RKO (cell line): ENCODE measurements around the gene C2orf92.

Experiments used
- DNase-seq: peaks from one replicate; pipeline ENCODE4 v3.0.0-alpha.2; 2016; ENCODE audit warnings: low spot score

The C2orf92 gene

DNA sequence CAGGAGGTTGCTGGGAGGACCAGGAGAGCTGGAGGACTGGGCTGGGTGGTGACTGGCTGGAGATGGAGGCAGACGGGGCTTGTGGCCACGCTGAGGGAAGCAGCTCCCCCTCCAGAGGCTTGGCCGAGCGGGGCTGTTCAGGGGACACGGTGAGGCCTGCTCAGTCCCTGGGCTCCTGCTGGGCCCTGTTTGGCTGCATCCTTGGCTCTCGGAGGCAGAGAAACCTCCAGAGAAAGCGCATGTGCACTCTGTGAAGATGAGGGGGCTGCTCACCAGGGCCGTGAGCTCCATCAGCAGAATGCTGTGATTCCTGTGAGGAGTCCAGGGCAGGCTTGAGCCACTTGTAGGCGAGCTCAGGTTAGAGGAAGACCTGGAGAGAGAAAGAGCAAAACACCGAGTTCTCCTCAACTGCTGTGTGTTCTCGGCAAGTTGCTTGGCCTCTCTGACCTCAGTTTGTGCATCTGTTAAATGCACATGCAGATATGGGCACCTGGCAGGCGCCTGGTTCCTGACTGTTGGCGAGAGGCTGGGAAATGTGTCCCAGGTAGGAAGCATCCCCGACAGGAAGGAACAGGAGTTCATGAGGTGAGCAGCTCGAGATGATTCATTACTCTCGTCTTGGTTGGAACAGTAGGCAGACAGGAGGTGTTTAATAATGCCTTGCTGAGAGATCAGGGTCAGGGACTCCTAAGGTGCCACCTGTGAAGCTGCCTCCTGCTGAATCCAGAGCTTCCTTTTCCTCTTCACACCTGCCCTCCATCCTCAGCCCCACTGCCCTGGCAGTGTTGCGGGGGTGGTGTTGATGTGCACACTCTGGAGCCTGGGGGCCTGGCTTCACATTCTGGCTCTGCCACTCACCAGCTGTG lies 44.8 kb downstream of the C2orf92 start:
- DNase-seq: no peak

DNA sequence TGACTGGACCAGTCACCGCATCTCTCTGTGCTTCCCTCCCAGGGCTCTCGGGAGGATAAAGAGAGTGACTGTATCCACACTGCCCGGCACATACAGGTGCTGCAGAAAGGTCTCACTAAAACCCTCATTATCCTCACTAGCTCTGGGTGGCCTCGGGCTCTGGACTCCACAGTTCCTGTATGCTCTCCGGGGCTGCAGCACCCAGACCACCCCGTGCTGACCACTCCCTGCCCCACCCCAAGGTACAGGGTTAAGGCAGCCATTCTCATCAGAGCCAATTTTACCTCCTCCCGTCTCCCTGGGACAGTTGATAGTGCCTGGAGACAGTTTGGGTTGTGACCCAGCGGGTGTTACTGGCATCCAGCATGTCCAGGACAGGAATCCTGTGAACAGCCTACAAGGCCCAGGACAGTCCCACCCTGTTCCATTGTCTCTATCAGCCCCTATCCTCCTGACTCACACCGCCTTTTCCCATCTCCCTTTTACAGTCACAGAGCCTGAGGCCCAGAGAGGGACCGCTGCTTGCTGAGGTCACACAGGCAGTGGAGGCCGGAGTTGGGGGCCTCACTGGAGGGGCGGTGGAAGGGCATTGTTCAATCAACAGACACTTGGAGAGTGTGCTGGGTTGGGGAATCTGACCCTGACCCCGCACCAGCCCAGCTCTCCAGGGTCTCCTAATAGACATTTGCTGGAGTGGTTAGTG lies 45.6 kb downstream of the C2orf92 start:
- DNase-seq: no peak

DNA sequence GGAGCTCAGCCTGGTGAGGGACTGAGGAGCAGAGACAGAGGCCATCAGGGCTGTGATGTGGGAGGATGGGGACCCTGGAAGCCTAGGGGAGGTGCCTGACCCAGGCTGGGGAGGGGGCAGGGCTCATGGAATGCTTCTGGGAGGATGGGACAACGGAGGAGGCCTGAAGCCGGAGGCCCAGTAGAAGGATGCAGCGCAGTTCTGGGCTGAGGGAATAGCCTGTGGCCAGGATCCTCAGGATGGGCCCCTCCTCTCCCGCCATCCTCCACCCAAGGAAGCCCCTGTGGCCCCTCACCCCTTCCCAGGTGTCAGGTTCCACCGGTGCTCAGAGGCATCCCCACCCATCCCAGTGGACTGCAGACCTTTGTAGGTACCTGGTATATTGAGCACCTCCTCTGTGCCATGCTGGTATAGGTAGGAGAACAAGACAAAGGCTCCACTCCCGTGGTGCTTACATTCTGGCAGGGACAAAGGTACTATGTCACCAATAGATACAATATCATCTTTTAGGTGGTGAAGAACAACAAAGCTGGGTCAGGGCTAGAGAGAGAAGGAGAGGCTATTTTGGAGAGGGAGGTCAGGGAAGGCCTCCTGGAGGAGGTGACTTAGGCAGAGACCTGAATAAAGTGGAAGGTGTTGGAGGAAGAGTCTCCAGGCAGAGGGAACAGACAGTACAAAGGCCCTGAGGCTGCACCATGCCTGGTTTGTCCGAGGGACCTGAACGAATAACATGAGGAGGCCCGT lies 46.6 kb downstream of the C2orf92 start:
- DNase-seq: no peak

DNA sequence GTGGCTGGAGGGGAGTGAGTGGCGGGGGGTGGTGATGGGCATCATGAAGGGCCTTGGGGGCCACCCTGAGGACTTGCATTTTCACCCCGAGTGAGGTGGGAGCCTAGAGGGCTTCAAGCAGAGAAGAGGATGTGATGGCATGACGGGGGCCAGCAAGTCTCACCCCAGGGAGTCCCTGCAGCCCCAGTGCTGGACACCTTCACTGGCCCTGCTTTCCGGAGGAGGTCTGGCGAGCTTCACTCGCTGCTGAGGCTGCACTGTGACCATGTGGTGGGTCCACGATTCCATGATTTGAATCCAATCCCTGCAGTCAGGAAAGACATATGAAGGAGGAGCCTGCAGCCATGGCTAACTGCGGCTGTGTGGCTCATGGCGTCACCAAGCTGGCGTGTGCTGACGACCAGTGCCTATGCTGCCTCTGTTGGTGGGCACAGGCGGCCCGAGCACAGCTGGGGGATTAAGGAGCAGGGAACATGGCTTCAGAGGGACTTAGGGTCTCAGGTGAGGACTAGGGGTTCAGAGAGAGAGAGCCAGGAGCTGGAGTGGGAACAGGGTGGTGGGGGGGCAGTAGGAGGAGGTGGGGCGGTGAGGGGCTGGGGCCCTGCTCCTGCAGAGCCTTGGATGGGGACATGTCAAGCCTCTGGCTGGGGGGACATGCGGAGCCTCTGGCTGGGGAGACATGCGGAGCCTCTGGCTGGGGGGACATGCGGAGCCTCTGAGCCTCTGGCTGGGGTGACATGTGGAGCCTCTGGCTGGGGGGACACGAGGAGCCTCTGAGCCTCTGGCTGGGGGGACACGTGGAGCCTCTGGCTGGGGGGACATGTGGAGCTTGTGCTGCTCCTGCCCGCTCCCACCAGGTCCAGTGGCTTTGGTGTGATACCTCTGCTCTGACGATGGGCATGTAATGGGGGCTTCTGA lies 47.4 kb downstream of the C2orf92 start:
- DNase-seq: no peak

DNA sequence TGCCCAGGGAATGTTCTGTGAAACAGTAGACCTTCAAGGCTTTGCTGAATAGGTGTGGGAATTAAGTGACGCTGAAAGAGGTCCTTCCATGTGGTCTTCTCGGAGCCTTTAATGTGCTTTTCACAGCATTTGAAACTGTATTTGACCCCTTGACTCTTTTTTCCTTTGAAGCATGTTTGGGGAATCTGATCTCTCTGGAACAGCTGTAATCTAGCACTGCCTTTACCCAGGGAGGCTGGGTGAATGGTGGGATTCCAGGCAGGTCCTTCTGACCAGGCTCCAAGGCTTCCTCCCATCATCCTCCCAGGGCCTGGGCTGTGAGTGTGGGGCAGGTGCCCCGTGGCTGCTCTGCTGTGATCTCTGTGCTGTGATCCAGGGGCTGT lies 48.1 kb downstream of the C2orf92 start:
- DNase-seq: no peak

DNA sequence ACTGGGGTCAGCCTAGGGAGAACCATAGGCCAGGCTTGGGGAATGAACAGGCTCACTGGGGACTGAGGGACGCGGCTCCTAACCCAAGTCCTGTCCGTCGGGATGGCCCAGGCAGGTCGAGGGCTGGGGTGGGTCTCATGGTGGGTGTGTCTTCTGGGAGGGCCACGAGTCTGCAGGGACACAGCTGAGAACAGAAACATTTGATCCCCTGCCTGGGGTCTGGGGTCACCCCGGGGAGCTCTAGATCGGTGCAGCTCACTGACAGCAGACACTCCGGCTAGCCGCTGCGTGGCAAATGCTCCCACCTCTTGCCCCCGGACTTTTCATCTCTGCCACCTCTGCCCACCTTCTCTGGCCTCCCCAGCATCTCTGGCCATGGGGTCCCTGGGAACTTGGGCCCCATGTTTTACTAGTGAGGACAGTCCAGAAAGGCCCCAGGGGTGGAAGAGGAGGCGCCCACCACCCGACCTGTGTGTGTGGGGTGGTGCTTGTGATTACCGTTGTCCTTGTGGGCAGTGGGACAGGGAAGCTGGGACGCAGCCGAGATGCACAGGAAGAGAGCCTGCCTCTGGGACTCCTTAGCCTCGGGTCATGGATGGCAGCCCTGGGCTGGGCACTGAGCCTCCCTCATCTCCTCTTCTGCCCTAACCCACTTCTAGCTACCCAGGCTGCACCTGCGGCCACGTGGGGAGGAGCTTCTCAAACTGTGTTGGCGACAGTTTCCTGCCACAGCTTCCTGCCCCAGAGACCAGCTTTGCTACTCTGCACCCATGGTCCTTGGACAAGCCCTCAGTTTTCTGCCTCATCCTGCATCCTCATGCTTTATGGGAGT lies 48.8 kb downstream of the C2orf92 start:
- DNase-seq: no peak

DNA sequence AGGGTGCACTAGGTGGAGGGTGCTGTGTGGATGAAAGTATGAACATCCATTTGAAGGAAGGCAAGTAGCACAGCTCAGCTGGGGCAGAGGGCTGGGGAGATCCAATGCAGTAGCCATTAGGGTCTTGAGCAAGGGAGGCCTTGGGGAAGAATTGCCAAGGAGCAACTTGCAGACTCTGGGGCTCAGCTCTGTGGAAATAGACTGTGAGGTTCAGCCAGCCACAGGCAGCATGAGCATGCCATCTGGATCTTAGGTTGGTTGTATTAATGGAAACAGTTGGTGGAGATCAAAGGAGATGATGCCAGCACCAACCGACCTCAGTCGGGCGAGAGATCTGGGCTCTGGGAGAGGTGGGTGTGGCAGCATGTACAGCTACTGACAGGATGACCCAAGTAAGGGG lies 49.4 kb downstream of the C2orf92 start:
- no peak for DNase-seq

DNA sequence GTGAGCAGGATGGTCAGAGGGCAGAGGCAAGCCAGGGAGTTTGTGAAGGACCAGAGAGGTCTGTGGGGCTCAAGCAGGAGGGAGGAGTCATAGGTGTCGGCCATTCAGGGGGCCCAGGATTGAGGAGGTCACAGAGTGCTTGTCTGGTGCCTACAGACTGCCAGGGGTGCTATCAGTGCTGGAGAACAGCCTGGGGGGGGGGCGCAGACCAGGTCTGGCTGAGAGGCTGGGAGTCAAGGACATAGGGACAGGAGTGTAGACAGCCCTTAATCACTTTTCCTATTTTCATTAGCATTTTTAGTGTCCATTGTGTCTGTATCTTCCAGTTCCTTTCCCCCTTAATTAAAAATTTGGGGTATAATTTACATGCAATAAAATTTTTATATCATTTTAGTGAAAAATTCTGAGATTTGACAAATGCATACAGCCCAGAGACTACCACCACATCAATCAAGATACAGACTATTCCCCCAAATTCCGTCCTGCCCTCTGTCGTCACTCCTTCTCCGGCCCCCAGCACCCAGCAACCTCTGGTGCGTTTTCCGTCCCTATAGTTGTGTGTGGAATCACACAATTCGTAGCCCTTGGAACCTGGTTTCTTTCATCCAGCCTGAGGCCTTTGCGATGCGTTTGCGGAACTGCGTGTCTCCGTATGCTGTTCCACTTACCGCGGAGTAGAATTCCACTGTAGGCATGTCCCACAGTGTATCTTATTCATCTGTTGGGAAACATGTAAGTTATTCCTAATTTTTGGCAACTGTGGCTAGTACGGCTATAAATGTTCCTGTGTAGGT lies 50.0 kb downstream of the C2orf92 start:
- DNase-seq: no peak

DNA sequence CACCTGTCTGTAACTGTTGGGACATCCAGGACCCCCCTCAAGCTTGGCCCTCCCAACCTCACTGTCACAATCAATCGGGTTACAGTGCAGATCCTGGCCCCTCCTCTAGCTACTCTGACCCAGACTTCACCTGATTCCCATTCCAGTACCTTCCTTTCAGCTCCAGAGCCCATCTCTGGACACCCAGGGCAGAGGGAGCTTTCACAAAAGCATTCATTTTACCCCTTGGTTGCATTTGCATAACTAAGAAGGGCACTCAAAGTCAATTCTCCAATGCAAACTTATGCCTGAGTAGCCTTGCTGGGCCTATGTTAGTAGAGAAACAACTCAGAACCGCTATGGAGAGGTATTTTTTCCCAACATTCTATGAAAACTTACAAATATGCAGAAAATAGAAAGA lies 51.2 kb downstream of the C2orf92 start:
- no peak for DNase-seq

DNA sequence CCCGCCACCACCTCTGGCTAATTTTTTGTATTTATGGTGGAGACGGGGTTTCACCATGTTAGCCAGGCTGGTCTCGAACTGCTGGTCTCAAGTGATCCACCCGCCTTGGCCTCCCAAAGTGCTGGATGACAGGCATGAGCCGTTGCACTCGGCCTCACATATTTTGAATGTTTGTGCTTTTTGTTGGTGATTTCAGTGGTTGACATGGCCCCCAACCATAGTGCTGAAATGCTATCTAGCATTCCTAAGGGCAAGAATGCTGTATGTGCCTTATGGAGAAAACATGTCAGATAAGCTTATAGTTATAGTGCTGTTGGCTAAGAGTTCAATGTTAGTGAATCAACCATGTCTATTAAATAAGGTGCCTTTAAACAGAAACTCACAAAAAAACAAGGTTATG lies 52.7 kb downstream of the C2orf92 start:
- no peak for DNase-seq

DNA sequence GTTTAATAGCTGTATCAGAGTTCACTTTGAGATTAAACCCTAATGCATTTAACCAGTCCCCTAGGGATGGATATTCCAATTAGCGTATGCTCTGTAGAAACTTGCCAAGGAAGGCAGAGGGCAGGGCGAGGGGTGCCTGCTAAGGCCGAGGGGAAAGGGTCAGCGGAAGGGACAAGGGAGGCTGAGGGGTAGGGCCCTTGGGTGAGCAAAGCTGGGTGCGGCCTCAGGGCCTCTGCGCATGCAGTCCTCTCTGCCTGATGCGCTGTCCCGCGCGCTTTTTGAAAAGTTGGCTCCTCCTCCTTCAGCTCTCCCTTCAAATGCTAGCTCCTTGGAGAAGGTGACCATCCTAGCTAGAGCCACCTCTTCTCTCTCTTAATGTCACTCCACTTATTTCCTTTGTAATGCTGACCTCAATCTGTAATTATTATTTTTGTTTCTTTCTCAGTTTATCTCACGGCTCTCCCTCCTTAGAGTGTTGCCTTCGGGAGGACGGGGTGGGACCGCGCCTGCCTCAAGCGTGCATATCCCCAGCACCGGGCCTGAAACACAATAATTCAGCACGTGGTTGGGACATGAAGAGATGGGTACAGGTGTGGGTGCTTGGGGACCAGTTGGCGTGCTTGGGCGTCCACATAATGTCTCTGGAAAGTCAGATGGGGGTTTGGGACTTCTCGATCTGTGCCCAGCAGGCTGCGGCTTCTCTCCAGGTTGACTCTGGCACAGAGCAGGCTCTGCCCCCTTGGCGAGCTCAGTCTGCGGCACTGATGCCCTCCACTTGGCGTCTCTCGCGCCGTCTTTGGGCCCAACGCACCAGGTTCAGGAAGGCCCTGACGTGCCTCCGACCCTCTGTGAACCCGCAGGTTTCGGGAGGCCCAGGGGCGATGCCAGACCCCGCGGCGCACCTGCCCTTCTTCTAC lies 53.9 kb downstream of the C2orf92 start:
- DNase-seq: no peak

DNA sequence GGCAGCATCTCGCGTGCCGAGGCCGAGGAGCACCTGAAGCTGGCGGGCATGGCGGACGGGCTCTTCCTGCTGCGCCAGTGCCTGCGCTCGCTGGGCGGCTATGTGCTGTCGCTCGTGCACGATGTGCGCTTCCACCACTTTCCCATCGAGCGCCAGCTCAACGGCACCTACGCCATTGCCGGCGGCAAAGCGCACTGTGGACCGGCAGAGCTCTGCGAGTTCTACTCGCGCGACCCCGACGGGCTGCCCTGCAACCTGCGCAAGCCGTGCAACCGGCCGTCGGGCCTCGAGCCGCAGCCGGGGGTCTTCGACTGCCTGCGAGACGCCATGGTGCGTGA lies 54.5 kb downstream of the C2orf92 start:
- no peak for DNase-seq

DNA sequence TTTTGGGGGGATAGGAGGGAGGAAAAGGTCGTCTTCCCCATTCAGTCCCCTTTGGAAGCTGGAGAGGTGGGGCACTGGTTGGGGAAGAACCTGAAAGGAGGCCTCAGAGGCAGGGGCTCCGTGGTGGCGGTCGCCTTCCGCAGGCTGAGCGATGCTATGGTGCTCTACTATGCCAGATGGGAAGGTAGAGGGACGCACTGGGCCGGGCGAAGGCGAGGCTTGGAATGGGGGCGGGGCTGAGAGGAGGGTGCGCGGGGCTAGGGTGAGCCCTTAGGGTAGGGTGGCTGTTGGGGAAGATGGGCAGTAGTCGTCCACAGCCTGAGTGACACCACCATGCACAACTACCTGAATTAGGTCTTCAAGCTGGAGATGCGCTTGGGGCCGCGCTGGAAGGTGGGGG lies 55.0 kb downstream of the C2orf92 start:
- DNase-seq: no peak

DNA sequence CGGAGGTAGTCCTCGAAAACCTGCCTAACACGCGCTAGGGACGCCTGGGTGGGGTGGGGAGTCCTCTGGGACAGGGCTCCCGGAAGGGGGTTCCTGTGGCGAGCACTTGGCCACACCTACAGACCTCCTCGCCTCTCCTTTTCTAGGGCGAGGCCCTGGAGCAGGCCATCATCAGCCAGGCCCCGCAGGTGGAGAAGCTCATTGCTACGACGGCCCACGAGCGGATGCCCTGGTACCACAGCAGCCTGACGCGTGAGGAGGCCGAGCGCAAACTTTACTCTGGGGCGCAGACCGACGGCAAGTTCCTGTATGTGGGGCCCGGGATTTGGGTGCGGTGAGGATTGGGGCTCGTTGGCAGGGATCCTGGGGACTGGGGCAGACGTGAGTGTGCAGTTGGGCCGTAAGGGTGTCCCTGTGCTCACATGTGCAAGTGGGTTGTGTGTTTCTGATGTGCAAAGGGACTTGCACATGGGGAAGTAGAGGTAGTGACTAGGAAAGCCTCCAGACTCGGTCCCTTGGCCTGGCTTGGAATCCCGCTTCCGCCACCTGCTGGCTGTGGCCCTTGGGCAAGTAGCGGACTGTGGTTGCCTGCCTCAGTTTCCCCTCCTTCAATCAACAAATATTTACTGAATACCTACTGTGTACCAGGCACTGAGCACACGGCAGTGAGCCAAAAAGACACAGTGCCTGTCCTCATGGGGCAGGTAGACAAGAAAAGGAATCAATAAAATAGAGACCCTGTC lies 55.6 kb downstream of the C2orf92 start:
- no peak for DNase-seq

DNA sequence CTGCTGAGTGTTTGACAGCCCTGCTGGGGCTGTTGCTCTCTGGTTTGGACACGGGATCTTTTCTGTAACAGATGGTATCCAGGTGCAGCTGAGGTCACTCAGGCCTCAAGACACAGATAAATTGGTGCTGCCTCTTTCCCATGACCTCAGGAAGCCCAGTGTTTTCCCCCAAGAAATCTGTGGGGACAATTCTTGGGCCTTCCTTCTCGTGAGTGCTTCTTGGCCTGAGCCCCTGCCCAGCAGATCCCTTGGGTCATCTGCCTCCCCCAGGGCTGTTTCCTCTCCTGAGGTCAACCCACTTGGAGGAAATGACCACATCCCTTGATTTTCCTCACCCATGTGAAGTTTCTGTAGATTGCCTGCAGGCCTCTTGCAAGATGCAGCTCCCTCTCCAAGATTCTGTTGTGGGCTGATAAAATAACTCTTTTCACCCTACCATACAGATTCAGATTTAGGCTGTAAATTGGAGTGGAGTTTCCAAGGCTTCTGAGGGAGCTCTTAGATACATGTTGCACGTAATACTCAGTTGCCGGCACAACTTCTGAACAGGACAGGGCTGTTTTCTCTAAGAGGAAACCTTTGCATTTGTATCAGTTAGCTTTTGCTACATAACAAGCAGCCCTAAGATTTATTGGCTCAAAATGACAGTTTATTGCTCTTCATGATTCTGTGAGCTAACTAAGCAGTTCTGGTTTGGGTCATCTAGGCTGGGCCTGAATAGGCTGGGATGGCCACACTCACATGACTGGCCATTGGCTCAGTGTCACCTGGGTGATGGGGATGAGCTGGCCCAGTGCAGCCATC lies 57.0 kb downstream of the C2orf92 start:
- DNase-seq: no peak

DNA sequence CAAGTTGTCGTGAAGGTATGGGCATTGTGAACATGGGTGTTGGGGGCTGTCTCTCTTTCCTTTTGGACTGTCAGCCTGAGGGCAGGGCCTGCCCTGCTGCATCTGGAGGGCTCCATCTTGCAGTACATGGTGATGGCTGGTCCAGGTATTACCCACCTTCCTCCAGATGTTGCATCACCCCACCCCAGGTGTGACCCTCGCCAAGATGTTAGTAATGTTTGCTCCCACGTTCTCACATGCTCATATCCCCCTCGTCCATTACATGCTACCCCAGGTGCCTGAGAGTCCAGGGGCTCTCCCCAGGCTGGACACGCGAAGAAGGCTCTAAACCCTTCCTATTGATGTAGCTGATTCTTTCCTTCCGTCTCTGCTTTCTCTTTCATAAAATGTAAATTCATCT lies 57.8 kb downstream of the C2orf92 start:
- DNase-seq: no peak

DNA sequence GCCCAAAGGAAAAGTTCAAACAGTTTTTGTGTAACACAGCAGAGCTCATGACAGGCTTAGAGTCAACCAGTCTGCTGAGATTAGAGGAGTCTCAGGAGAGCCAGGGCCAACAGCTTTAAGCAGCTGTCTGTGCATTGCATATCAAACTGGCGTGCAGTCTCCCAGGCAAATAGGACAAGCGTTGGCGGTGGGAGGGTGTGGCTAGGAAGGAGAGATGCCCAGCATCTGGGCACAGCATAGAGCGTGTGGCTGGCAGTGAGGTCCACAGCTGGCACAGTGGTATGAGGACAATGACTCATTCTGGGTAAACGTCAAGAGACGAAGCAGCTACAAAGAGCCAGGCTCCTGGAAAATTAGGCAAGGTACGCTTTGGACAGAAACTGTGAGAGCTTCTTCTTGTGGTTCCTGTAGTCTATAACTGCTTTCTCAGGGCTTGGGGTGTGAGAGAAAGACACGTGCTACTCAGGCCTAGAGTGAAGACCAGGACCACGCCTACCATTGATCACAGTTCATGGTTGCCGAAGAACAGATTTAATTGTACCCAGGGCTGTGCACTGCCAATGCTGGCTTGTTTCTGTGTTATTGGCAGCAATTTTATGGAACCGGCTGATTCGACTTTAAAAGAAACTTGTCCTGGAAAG lies 58.7 kb downstream of the C2orf92 start:
- DNase-seq: no peak
